Colonic mucosa (tissue), 4 donors: Measurements from ENCODE around the gene KCNH5. TPM values are rescaled to one million over a fixed set of nuclear protein-coding genes. Genes with fewer than 3 reads are reported as not detected.

Experiments used
- DNase-seq: peaks from one replicate; pipeline ENCODE4 v3.0.0-alpha.2; 2020
- H3K27ac ChIP-seq: fragments of 200-600 bp; one replicate; pipeline ENCODE4 v1.8.0; 2021
- H3K27me3 ChIP-seq: fragments of 200-600 bp; one replicate; pipeline ENCODE4 v1.8.0; 2021
- H3K36me3 ChIP-seq: fragments of 200-600 bp; one replicate; pipeline ENCODE4 v1.8.0; 2021
- H3K4me1 ChIP-seq: fragments of 200-600 bp; one replicate; pipeline ENCODE4 v1.8.0; 2021; ENCODE audit warnings: mild to moderate bottlenecking
- H3K4me3 ChIP-seq: fragments of 200-600 bp; one replicate; pipeline ENCODE4 v1.8.0; 2021
- H3K9ac ChIP-seq, 2 donors: one replicate each; pipeline ENCODE4 v1.7.0; 2013; ENCODE audit warnings: control low read depth in 2 of 2, low read depth in 2 of 2, low read length in 2 of 2
- H3K9me3 ChIP-seq: fragments of 200-600 bp; one replicate; pipeline ENCODE4 v1.8.0; 2021
- CTCF ChIP-seq: fragments of 200-600 bp; IDR thresholded peaks from one replicate; pipeline ENCODE4 v1.8.0; 2022; ENCODE audit warnings: antibody characterized with exemption, mild to moderate bottlenecking
- intact Hi-C: fragments of 100-400 bp; cut with DNase I; formaldehyde crosslinking; loops from one replicate; pipeline ENCODE4 v1.14.1; 2022
- total RNA-seq, 2 donors: library from RNA; stranded (reverse); fragmentation: NEBNext Ultra II Directional in 1 of 2; extraction: Animal tissue kit (Norgen Biotek cat#: 25700) in 1 of 2; gene quantifications; one replicate each; pipeline ENCODE4 v1.2.1, GENCODE V29; 2021
- donor health status: healthy.
- donor health status: DM: no; HTN: no; CAD: no.
- donor health status: DM: no; HTN: no; CAD: no.

The KCNH5 gene
- total RNA-seq, 2 donors from 2014 or later = 0.11 TPM; not detected in 1

GRCh38 chr14:63027719-63028118 lies 17.5 kb downstream of the KCNH5 start:
- no peaks in the 10 kb centered on the region for H3K9me3 ChIP-seq
- no peak overlapping the region for H3K27ac ChIP-seq
- TF ChIP-seq CTCF = no peak
- no peaks in the 10 kb centered on the region for H3K27me3 ChIP-seq
- intact Hi-C loops = no loop called here
- no peaks in the 10 kb centered on the region for H3K4me1 ChIP-seq
- no peak overlapping the region for H3K4me3 ChIP-seq
- no peak for DNase-seq
- no peaks in the 10 kb centered on the region for H3K36me3 ChIP-seq
- H3K9ac ChIP-seq = no peak overlapping the region

GRCh38 chr14:63026491-63026890 lies 18.8 kb downstream of the KCNH5 start:
- Histone ChIP-seq H3K4me1 (no peaks in the 10 kb centered on the region), H3K36me3 (no peaks in the 10 kb centered on the region), H3K4me3 (no peak overlapping the region), H3K27ac (no peak overlapping the region), H3K27me3 (no peaks in the 10 kb centered on the region), H3K9ac (no peak overlapping the region), H3K9me3 (no peaks in the 10 kb centered on the region)
- TF ChIP-seq CTCF = no peak
- intact Hi-C loops = no loop called here
- no peak for DNase-seq

- Histone ChIP-seq H3K4me3 (no peak overlapping the region), H3K27me3 (no peaks in the 10 kb centered on the region), H3K27ac (no peak overlapping the region), H3K4me1 (no peaks in the 10 kb centered on the region), H3K9me3 (no peaks in the 10 kb centered on the region), H3K9ac (no peak overlapping the region), H3K36me3 (no peaks in the 10 kb centered on the region)
- DNase-seq = no peak
- intact Hi-C loops = no loop called here
- TF ChIP-seq CTCF = no peak
These were observed 30.6 kb downstream of the KCNH5 start for GRCh38 chr14:63014621-63015020.

GRCh38 chr14:63012171-63012570 lies 33.1 kb downstream of the KCNH5 start:
- Histone ChIP-seq H3K36me3 (no peaks in the 10 kb centered on the region), H3K4me1 (no peaks in the 10 kb centered on the region), H3K27me3 (no peaks in the 10 kb centered on the region), H3K9me3 (no peaks in the 10 kb centered on the region), H3K4me3 (no peak overlapping the region), H3K27ac (no peak overlapping the region), H3K9ac (no peak overlapping the region)
- TF ChIP-seq CTCF = no peak
- intact Hi-C loops = no loop called here
- no peak for DNase-seq

- no peak for TF ChIP-seq CTCF
- intact Hi-C loops = no loop called here
These were observed 33.6 kb downstream of the KCNH5 start for GRCh38 chr14:63011623-63012022.

GRCh38 chr14:63009495-63009894 lies 35.8 kb downstream of the KCNH5 start:
- H3K27ac ChIP-seq = no peak overlapping the region
- intact Hi-C loops = no loop called here
- H3K27me3 ChIP-seq = no peaks in the 10 kb centered on the region
- TF ChIP-seq CTCF = no peak
- H3K9ac ChIP-seq = no peak overlapping the region
- H3K4me1 ChIP-seq = no peaks in the 10 kb centered on the region
- no peaks in the 10 kb centered on the region for H3K36me3 ChIP-seq
- no peak overlapping the region for H3K4me3 ChIP-seq
- no peak for DNase-seq
- no peaks in the 10 kb centered on the region for H3K9me3 ChIP-seq

More at GRCh38 chr14:63011623-63012022, 33.6 kb downstream of the KCNH5 start:
- DNase-seq = no peak
- H3K36me3 ChIP-seq = no peaks in the 10 kb centered on the region
- H3K27ac ChIP-seq = no peak overlapping the region
- H3K4me3 ChIP-seq = no peak overlapping the region
- H3K27me3 ChIP-seq = no peaks in the 10 kb centered on the region
- H3K9ac ChIP-seq = no peak overlapping the region
- no peaks in the 10 kb centered on the region for H3K9me3 ChIP-seq
- no peaks in the 10 kb centered on the region for H3K4me1 ChIP-seq
